Testis (tissue), 3 donors: ENCODE data around the gene ETAA1. TPM values are rescaled to one million over a fixed set of nuclear protein-coding genes. Genes with fewer than 3 reads are reported as not detected.

ENCODE experiments used
- DNase-seq: peaks from one replicate; pipeline ENCODE4 v3.0.0-alpha.2; 2019
- H3K27ac ChIP-seq, 2 donors: fragments of 200-600 bp; sonication (generic); one replicate each; pipeline ENCODE4 v1.5.1; 2019
- H3K27me3 ChIP-seq: fragments of 200-600 bp; sonication (generic); one replicate; pipeline ENCODE4 v1.5.1; 2019
- H3K36me3 ChIP-seq: fragments of 200-600 bp; sonication (generic); one replicate; pipeline ENCODE4 v1.5.1; 2017; ENCODE audit warnings: low read depth; ENCODE audit errors: missing control alignments
- H3K4me1 ChIP-seq: fragments of 200-600 bp; sonication (generic); one replicate; pipeline ENCODE4 v1.5.1; 2019
- H3K4me3 ChIP-seq, 2 donors: fragments of 200-600 bp; sonication (generic); one replicate each; pipeline ENCODE4 v1.5.1; 2017 to 2019
- H3K9me3 ChIP-seq: fragments of 200-600 bp; sonication (generic); one replicate; pipeline ENCODE4 v1.5.1; 2017
- CTCF ChIP-seq, 3 experiments: fragments of 450-650 bp in 2 of 3; fragments of 200-600 bp in 1 of 3; sonication (generic) in 1 of 3; IDR thresholded peaks; one replicate each; pipeline ENCODE4 v1.5.1; 2016 to 2019; ENCODE audit warnings: antibody characterized with exemption in 3 of 3, mild to moderate bottlenecking in 2 of 3, moderate library complexity in 1 of 3
- POLR2A ChIP-seq: fragments of 450-650 bp; IDR thresholded peaks from one replicate; pipeline ENCODE4 v1.6.1; 2017; ENCODE audit warnings: antibody characterized with exemption, mild to moderate bottlenecking, moderate library complexity
- WGBS, 2 donors: methylation state at CpG; one replicate each; pipeline ENCODE4 v1.1.5; 2018; 5-methylcytosine and 5-hydroxymethylcytosine counted together
- intact Hi-C: fragments of 100-400 bp; cut with DNase I; formaldehyde crosslinking; loops from one replicate; pipeline ENCODE4 v1.15.1; 2023; ENCODE audit warnings: low total_unique reads
- polyA plus RNA-seq: library from polyadenylated mRNA; stranded (reverse); fragments of 350-450 nt; fragmentation: Illumina TruSeq; extraction: RNeasy Lipid Tissue Mini Kit (QIAGEN cat#74804); gene quantifications from one replicate; pipeline ENCODE4 v1.2.3, GENCODE V29; 2014; ENCODE audit warnings: low read depth, low replicate concordance; ENCODE audit not compliant: insufficient read depth
- total RNA-seq, 2 donors: library from RNA; depleted of rRNA; stranded (reverse); fragments of >200 nt; gene quantifications; one replicate each; pipeline ENCODE4 v1.2.3, GENCODE V29; 2016

The ETAA1 gene
- total and polyA plus RNA-seq, 3 donors from 2014 or later: 4.4 to 19.2 (median 18.7) TPM

GRCh38 chr2:67400560-67401485, 3.7 kb downstream of the ETAA1 start:
- 88 to 90% methylated on average over 4 of the region's 4 CpGs for WGBS, 2 donors
- Histone ChIP-seq H3K9me3 (no peaks in the 10 kb centered on the region), H3K4me1 (no peaks in the 10 kb centered on the region), H3K27ac (no peak overlapping the region), H3K36me3 (no peaks in the 10 kb centered on the region), H3K27me3 (no peaks in the 10 kb centered on the region), H3K4me3 (no peak overlapping the region)
- no peak for TF ChIP-seq POLR2A
- no peak for TF ChIP-seq CTCF (IDR thresholded peaks at IDR 0.05)
- DNase-seq: no peak
- intact Hi-C loops: no loop called here

- Histone ChIP-seq H3K4me1 (no peaks in the 10 kb centered on the region), H3K4me3 (no peak overlapping the region), H3K27me3 (no peaks in the 10 kb centered on the region), H3K27ac (no peak overlapping the region), H3K36me3 (no peaks in the 10 kb centered on the region), H3K9me3 (no peaks in the 10 kb centered on the region)
- intact Hi-C loops: no loop called here
- DNase-seq: no peak
- TF ChIP-seq POLR2A (no peak), CTCF (IDR thresholded peaks at IDR 0.05) (no peak)
These were observed 11.2 kb downstream of the ETAA1 start for GRCh38 chr2:67408346-67408745.

- WGBS, 2 donors: 76 to 86% methylated on average over 3 of the region's 3 CpGs
- TF ChIP-seq CTCF (IDR thresholded peaks at IDR 0.05): no peak
- no peak for TF ChIP-seq POLR2A
- intact Hi-C loops: no loop called here
- Histone ChIP-seq H3K27me3 (no peaks in the 10 kb centered on the region), H3K36me3 (no peaks in the 10 kb centered on the region), H3K9me3 (no peaks in the 10 kb centered on the region), H3K27ac (no peak overlapping the region), H3K4me3 (no peak overlapping the region), H3K4me1 (no peaks in the 10 kb centered on the region)
- DNase-seq: no peak
These were observed 15.3 kb downstream of the ETAA1 start for GRCh38 chr2:67412424-67412823.

GRCh38 chr2:67414867-67415266, 17.7 kb downstream of the ETAA1 start:
- TF ChIP-seq POLR2A (no peak), CTCF (IDR thresholded peaks at IDR 0.05) (no peak)
- WGBS, 2 donors: 84 to 97% methylated on average over 2 of the region's 2 CpGs
- DNase-seq: no peak
- Histone ChIP-seq H3K4me1 (no peaks in the 10 kb centered on the region), H3K27me3 (no peaks in the 10 kb centered on the region), H3K36me3 (no peaks in the 10 kb centered on the region), H3K9me3 (no peaks in the 10 kb centered on the region), H3K4me3 (no peak overlapping the region), H3K27ac (no peak overlapping the region)
- intact Hi-C loops: no loop called here

GRCh38 chr2:67416136-67416535, 19.0 kb downstream of the ETAA1 start:
- no peak overlapping the region for H3K4me3 ChIP-seq
- H3K36me3 ChIP-seq: no peaks in the 10 kb centered on the region
- no peaks in the 10 kb centered on the region for H3K27me3 ChIP-seq
- H3K9me3 ChIP-seq: no peaks in the 10 kb centered on the region
- TF ChIP-seq CTCF (IDR thresholded peaks at IDR 0.05) (no peak), POLR2A (no peak)
- intact Hi-C loops: no loop called here
- H3K27ac ChIP-seq: no peak overlapping the region
- no peaks in the 10 kb centered on the region for H3K4me1 ChIP-seq
- DNase-seq: no peak
- 97 to 100% methylated on average over 1 of the region's 1 CpG for WGBS, 2 donors
